GM10266 (cell line): Measurements from ENCODE around the gene CSNK1G1.

Source experiments
- DNase-seq: peaks from one replicate; pipeline ENCODE4 v3.0.0; 2012; ENCODE audit errors: extremely low spot score
- TF ChIP-seq, protein P1 (sequence below): IDR thresholded peaks from 2 replicates; pipeline ENCODE4 v1.5.1; 2012; ENCODE audit warnings: mild to moderate bottlenecking, low read depth; ENCODE audit not compliant: control insufficient read depth, insufficient read depth; ENCODE audit errors: missing control alignments

CSNK1G1 gene

DNA sequence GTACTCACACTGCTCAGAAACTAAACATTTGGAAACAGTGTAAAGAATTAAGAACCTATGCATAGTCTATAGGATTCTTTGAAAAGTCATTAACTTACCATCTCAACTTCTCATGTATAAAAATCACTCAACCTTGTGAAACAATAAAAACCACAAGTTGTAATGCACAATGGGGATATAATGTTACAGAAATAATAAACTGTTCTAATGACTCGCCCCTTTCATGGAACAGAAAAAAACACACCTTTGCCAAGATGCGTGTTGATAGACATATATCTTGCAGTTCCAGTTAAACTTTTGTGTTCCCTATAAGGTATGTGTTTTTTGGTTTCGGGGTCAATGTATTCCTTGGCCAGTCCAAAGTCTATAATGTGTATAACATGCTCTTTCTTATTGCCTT, 142.3 kb downstream of the CSNK1G1 start:
- no peak for DNase-seq
- TF ChIP-seq, protein P1, sequence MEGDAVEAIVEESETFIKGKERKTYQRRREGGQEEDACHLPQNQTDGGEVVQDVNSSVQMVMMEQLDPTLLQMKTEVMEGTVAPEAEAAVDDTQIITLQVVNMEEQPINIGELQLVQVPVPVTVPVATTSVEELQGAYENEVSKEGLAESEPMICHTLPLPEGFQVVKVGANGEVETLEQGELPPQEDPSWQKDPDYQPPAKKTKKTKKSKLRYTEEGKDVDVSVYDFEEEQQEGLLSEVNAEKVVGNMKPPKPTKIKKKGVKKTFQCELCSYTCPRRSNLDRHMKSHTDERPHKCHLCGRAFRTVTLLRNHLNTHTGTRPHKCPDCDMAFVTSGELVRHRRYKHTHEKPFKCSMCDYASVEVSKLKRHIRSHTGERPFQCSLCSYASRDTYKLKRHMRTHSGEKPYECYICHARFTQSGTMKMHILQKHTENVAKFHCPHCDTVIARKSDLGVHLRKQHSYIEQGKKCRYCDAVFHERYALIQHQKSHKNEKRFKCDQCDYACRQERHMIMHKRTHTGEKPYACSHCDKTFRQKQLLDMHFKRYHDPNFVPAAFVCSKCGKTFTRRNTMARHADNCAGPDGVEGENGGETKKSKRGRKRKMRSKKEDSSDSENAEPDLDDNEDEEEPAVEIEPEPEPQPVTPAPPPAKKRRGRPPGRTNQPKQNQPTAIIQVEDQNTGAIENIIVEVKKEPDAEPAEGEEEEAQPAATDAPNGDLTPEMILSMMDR, result no peak

DNA sequence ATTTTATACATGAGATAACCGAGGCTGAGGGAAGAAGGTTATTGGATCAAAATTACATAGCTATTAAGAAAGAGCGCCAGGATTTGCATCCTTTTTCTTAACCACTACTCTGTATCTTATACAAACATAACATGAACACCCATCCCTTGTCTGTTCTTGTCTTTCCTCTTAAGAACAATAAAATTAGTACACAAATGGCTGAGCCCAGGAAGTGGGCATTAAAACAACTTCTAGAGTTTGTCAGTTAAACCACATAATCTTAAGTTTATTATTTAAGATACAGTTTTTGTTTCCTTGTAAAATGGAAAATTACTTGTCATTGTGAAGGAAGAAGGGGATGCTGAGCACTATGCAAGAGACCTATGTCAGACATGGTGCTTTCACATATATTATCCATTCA, 144.3 kb downstream of the CSNK1G1 start:
- TF ChIP-seq, protein P1, result no peak
- DNase-seq, result no peak

DNA sequence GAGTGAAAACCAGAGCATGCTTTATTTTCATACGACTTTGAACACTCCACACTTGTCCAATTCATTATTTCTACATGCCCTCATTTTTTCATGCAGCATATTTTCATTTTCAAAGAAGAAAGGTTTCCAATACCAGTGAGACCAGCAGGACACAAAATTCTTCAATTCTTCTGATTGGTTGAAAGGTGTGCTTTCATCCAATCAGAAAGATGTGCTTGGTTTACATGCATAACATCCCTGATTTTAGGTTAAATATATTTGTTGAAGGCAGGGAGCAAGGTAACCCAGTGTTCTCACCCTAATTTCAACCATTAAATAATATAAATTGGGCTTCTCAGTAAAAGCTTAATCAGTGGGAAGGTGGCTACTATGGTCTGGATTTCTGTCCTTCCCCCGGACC, 145.6 kb downstream of the CSNK1G1 start:
- TF ChIP-seq, protein P1, result no peak
- DNase-seq, result no peak

DNA sequence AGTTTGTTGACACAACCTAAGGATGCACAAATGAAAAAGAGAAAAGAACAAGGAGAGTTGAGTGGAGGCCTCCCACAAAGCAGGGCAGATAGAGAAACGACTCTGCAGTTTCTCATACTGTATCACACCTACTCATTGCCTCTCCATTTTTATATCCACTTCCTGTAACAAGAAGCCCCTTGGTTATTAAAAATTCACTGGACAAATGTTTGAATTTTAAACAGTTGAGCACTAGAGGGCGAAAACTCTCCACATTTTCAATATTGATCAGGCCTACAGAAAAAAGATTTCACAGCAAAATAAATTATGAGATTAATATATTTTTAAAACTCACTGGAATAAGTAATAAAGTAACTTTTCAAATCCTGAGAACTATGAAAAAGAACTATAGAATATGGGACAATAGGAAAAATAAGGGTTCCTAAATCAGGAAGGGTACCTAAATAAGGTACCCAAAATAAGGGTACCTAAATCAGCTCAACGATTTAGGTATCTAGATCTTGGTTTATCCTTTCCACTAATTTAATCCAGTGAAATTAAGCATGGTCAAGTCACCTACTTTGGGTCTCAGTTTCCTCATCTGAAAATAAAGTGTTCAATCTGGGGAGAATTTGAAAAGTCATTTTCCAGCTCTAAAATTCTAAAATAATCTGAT, 146.2 kb downstream of the CSNK1G1 start:
- peak; percentile 32 for DNase-seq
- TF ChIP-seq, protein P1, result peak; percentile 38

DNA sequence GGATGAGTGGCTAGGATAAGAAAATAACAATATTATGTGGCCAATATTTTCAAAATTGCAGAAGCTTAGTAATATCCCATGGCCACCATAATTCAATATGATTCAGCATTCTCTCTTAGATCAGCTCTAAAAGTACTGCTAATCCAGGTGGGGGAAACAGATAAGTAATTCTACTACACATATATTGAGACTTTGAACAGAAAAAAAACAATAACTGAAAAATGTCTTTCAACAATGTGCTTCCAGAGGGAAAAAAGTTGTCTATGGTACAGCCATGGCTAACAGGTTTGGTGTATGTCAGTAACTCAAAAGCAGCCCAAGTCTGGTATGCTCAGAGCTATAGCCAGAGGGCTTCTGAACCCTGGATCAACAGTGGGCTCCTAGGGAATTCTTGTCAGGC, 150.8 kb downstream of the CSNK1G1 start:
- TF ChIP-seq, protein P1, result no peak

DNA sequence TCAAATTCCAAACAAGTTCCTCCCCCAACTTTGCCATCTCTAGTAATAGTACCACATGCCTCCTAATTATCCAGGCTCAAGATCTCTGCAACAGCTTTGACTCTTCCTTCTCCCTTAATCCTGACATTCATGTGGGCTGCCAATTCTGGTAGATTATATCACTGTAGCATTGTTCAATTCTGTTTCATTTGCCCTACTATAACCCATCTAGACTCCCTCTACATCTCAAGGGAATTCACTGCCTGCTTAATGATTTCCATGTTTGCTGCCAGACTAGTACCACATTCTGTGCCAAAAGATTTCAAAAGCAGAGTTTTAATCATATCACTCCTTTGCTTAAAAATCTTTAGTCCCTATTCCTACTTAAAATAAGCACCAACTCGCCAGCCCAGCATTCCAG, 158.5 kb downstream of the CSNK1G1 start:
- DNase-seq, result no peak
- TF ChIP-seq, protein P1, result no peak

More for the DNA sequence above, 150.8 kb downstream of the CSNK1G1 start:
- DNase-seq, result no peak

DNA sequence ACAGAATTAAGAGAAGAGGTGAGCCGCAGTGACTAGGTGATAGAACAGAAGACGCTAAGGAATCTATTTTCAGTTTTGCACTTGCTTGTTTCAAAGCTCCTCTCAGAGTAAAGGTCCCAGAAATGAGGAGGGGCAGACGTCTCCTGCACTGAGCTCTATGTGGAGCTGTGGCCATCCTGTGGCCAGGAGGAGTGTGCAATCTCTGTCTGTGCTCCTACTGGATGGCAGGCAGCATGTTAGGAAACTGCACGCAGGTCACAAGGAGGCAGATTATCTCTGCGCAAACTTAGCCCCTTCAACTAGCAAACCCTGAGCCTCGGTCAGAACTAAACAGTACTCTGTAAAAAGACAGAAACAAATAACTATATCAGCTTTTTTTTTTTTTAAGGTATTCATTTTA, 162.0 kb downstream of the CSNK1G1 start:
- TF ChIP-seq, protein P1, result no peak
- no peak for DNase-seq
